Stimulated activated naive CD8-positive, alpha-beta T cell treated with anti-CD3 and anti-CD28 coated beads, Interleukin-15, Interleukin-2, amounts not matched to agents 100 ng/mL and 50 ng/mL, for 24 hours (primary cell): Measurements from ENCODE around the gene CWF19L2.
A peak's percentile ranks its signal among the peaks of the same experiment; 100 is the strongest.
"Not testable (repeated sequence)": the region's sequence is repeated elsewhere in the genome, so short reads cannot be mapped to it uniquely, and the experiment has no call there.

Source experiments
- H3K27ac Mint-ChIP-seq: one replicate; pipeline ENCODE4 v1.8.0; 2021; ENCODE audit warnings: mild to moderate bottlenecking, mixed read lengths
- H3K27me3 Mint-ChIP-seq: one replicate; pipeline ENCODE4 v1.8.0; 2021; ENCODE audit warnings: mixed read lengths
- H3K36me3 Mint-ChIP-seq: one replicate; pipeline ENCODE4 v1.8.0; 2021; ENCODE audit warnings: low read depth, mixed read lengths
- H3K4me1 Mint-ChIP-seq: one replicate; pipeline ENCODE4 v1.8.0; 2021; ENCODE audit warnings: low read depth, mixed read lengths
- H3K4me3 Mint-ChIP-seq: one replicate; pipeline ENCODE4 v1.8.0; 2021; ENCODE audit warnings: mild to moderate bottlenecking, mixed read lengths
- H3K9me3 Mint-ChIP-seq: one replicate; pipeline ENCODE4 v1.8.0; 2021; ENCODE audit warnings: mixed read lengths

The CWF19L2 gene

DNA sequence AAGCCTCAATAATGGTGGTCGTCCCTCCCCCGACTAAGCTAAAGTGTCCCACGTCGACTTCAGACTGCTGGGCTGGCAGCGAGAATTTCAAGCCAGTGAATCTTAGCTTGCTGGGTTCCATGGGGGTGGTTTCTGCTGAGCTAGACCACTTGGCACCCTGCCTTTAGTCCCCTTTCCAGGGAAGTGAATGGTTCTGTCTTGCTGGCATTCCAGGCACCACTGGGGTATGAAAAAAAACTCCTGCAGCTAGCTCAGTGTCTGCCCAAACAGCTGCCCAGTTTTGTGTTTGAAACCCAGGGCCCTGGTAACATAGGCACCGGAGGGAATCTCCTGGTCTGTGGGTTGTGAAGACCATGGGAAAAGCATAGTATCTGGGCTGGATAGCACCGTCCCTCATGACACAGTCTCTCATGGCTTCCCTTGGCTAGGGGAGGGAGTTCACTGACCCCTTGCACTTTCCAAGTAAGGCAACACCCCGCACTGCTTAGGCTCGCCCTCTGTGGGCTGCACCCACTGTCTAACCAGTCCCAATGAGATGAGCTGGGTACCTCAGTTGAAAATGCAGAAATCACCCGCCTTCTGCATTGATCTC, 8.7 kb upstream of the CWF19L2 start:
- peaks cover 54% of the 10 kb centered on the region for H3K27me3 Mint-ChIP-seq
- H3K27ac Mint-ChIP-seq, H3K4me1 Mint-ChIP-seq, H3K9me3 Mint-ChIP-seq, H3K4me3 Mint-ChIP-seq, H3K36me3 Mint-ChIP-seq: not testable (repeated sequence)

DNA sequence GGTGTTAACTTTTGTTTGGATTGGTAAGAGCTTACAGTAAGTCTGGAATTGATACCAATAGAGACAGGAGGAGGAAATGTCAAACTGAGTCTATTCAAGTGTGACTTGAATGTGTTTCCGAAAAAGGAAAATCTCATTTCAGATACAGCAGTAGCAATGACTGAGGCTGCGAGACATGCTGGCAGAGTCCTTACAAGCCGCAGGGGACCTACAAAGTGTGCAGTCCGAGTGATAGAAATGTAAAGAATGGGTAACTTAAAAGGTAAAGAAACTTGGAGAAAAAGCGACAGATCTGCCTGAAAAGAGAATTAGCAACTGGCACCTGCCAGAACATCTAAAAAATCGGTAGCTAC, 444 bp downstream of the CWF19L2 start:
- peak overlapping the region; percentile 76 for H3K27ac Mint-ChIP-seq
- H3K4me3 Mint-ChIP-seq = peak overlapping the region; percentile 86
- peaks cover 17% of the 10 kb centered on the region for H3K36me3 Mint-ChIP-seq
- H3K27me3 Mint-ChIP-seq = no peaks in the 10 kb centered on the region
- no peaks in the 10 kb centered on the region for H3K9me3 Mint-ChIP-seq
- peaks cover 31% of the 10 kb centered on the region for H3K4me1 Mint-ChIP-seq

DNA sequence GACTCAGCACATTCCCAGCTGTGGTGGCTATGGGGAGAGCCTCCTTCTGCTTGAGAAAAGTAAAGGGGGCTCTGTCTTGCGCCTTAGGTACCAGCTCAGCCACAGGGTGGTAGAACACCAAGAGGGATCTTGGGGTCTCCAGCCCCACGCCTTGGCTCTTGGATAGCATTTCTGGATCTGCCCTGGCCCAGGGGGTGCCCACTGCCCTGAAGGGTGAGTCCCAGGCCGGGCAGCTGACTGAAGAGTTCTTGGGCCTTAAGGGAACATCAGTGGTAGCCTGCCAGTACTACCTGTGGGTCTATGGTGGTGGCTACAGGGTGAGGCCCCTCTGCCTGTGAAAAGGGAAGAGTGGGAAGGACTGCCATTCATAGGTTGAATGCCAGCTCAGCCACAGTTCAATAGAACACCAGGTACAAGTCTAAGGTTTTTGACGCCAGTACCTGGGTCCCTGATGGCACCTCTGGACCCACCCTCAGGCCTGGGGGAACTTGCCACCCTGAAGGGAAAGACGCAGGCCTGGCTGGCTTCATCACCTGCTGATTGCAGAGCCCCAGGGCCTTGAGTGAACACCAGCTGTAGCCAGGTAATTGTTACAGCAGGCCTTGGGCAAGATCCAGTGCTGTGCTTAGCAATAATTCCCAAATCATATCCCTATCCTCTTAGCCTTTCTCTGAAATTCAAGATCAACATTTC, 3.9 kb downstream of the CWF19L2 start:
- no peak overlapping the region for H3K27ac Mint-ChIP-seq
- peaks cover 41% of the 10 kb centered on the region for H3K36me3 Mint-ChIP-seq
- H3K27me3 Mint-ChIP-seq = no peaks in the 10 kb centered on the region
- no peak overlapping the region for H3K4me3 Mint-ChIP-seq
- H3K9me3 Mint-ChIP-seq = no peaks in the 10 kb centered on the region
- peaks cover 43% of the 10 kb centered on the region for H3K4me1 Mint-ChIP-seq

- Mint-ChIP-seq H3K9me3 (no peaks in the 10 kb centered on the region), H3K27me3 (no peaks in the 10 kb centered on the region), H3K36me3 (peaks cover 69% of the 10 kb centered on the region), H3K4me3 (no peak overlapping the region), H3K4me1 (peaks cover 16% of the 10 kb centered on the region), H3K27ac (no peak overlapping the region)
Observed at GRCh38 chr11:107446822-107447431, 10.7 kb downstream of the CWF19L2 start.

- no peaks in the 10 kb centered on the region for H3K9me3 Mint-ChIP-seq
- H3K27ac Mint-ChIP-seq = no peak overlapping the region
- peaks cover 77% of the 10 kb centered on the region for H3K36me3 Mint-ChIP-seq
- no peak overlapping the region for H3K4me3 Mint-ChIP-seq
- peaks cover 4% of the 10 kb centered on the region for H3K4me1 Mint-ChIP-seq
- H3K27me3 Mint-ChIP-seq = no peaks in the 10 kb centered on the region
Observed at GRCh38 chr11:107442715-107443215, 14.9 kb downstream of the CWF19L2 start.

- Mint-ChIP-seq H3K27ac (no peak overlapping the region), H3K4me1 (no peaks in the 10 kb centered on the region), H3K36me3 (peaks cover 72% of the 10 kb centered on the region), H3K4me3 (no peak overlapping the region), H3K27me3 (no peaks in the 10 kb centered on the region), H3K9me3 (no peaks in the 10 kb centered on the region)
Observed at GRCh38 chr11:107439586-107440167, 17.9 kb downstream of the CWF19L2 start.

DNA sequence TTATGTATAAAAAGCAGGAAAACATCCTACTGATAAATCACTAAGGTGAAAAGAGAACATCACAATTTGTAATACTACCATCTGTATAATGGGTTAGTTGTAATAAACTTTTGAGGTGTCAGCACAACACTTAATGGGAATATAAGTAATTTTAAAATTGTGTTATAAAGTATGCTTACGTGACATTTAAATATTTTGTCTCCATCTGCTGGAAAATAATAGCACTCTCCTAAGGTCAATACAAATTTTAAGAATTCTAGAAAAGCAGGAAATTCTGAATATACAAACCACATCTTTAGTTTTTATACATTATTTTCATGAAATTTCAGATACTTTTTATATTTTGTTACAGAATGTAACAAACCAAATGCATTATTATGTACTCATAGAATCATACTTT, 19.5 kb downstream of the CWF19L2 start:
- Mint-ChIP-seq H3K27ac (no peak overlapping the region), H3K27me3 (no peaks in the 10 kb centered on the region), H3K4me3 (no peak overlapping the region), H3K9me3 (no peaks in the 10 kb centered on the region), H3K4me1 (no peaks in the 10 kb centered on the region), H3K36me3 (peaks cover 59% of the 10 kb centered on the region)

- H3K4me1 Mint-ChIP-seq = peaks cover 13% of the 10 kb centered on the region
- H3K27ac Mint-ChIP-seq = peak overlapping the region; percentile 61
- H3K9me3 Mint-ChIP-seq = no peaks in the 10 kb centered on the region
- no peak overlapping the region for H3K4me3 Mint-ChIP-seq
- peaks cover 55% of the 10 kb centered on the region for H3K36me3 Mint-ChIP-seq
- H3K27me3 Mint-ChIP-seq = no peaks in the 10 kb centered on the region
Observed at GRCh38 chr11:107430525-107430924, 27.1 kb downstream of the CWF19L2 start.

GRCh38 chr11:107427569-107428180, 29.9 kb downstream of the CWF19L2 start:
- Mint-ChIP-seq H3K36me3 (peaks cover 73% of the 10 kb centered on the region), H3K4me1 (peaks cover 13% of the 10 kb centered on the region), H3K9me3 (no peaks in the 10 kb centered on the region), H3K27ac (no peak overlapping the region), H3K27me3 (no peaks in the 10 kb centered on the region), H3K4me3 (no peak overlapping the region)

GRCh38 chr11:107413352-107413751, 44.3 kb downstream of the CWF19L2 start:
- Mint-ChIP-seq H3K27ac (no peak overlapping the region), H3K36me3 (peaks cover 58% of the 10 kb centered on the region), H3K27me3 (no peaks in the 10 kb centered on the region), H3K4me3 (no peak overlapping the region), H3K4me1 (no peaks in the 10 kb centered on the region), H3K9me3 (no peaks in the 10 kb centered on the region)

DNA sequence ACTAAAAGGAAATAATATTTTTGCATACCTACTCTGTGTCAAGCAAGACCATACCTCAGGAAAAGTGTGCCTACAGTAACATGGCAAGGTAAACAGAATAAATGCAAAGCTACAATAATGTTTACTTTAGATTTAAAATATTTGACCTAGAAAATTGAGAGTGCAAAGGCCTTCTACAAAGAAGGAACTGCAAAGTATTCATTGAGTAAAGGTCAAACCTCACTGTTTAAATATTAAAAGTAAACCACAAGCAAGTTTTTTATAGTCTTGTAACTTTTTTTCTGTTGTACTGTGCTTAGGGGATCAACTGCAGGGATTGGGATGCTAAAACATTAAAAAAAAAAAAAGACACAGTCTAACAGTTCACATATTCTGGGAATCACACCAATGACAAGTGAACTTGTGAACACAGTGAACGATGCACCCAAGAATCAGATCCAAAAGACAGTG, 48.8 kb downstream of the CWF19L2 start:
- H3K27ac Mint-ChIP-seq = no peak overlapping the region
- H3K4me1 Mint-ChIP-seq = no peaks in the 10 kb centered on the region
- peaks cover 9% of the 10 kb centered on the region for H3K9me3 Mint-ChIP-seq
- no peaks in the 10 kb centered on the region for H3K27me3 Mint-ChIP-seq
- no peak overlapping the region for H3K4me3 Mint-ChIP-seq
- H3K36me3 Mint-ChIP-seq = peaks cover 66% of the 10 kb centered on the region

DNA sequence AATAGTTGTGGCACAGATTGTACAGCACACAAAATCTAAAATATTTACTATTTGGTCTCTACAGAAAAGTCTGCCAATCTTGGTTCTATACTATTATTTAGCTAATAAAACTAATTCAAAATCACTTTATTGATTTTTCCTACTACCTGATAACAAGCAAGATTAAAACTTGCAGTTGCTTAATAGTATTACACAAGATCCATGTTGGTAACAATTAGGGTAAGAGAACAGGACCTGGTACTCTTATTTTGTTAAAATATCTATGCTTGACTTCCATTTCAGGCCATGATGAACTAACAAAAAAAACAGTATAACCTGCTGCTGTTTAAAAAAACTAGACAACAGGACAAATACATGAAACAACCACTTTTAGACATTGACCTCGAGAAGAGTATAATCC, 52.4 kb downstream of the CWF19L2 start:
- no peak overlapping the region for H3K27ac Mint-ChIP-seq
- peaks cover 73% of the 10 kb centered on the region for H3K36me3 Mint-ChIP-seq
- H3K4me1 Mint-ChIP-seq = no peaks in the 10 kb centered on the region
- H3K9me3 Mint-ChIP-seq = peaks cover 27% of the 10 kb centered on the region
- no peak overlapping the region for H3K4me3 Mint-ChIP-seq
- H3K27me3 Mint-ChIP-seq = no peaks in the 10 kb centered on the region

DNA sequence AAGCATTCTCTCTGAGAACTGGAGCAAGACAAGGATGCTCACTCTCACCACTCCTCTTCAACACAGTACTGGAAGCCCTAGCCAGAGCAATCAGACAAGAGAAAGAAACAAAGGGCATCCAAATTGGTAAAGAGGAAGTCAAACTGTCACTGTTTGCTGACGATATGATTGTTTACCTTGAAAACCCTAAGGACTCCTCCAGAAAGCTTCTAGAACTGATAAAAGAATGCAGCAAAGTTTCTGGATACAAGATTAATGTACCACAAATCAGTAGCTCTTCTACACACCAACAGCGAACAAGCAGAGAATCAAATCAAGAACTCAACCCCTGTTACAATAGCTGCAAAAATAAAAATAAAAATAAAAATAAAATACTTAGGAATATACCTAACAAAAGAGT, 56.5 kb downstream of the CWF19L2 start:
- peaks cover 40% of the 10 kb centered on the region for H3K9me3 Mint-ChIP-seq

DNA sequence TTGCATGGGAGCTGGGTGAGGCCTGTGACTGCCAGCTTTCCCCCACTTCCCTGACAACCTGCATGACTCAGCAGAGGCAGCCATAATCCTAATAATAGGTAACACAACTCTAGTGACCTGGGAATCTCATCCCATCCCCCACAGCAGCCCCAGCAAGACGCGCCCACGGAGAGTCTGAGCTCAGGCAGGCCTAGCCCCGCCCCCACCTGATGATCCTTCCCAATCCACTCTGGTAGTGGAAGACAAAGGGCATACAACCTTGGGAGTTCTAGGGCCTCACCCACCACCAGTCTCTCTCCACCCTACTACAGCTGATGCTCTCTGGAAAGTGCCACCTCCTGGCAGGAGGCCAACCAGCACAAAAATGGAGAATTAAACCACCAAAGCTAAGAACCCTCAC, 60.3 kb downstream of the CWF19L2 start:
- Mint-ChIP-seq H3K4me1 (no peaks in the 10 kb centered on the region), H3K27me3 (no peaks in the 10 kb centered on the region), H3K4me3 (no peak overlapping the region), H3K36me3 (peaks cover 77% of the 10 kb centered on the region), H3K9me3 (peaks cover 21% of the 10 kb centered on the region), H3K27ac (no peak overlapping the region)

More for the DNA sequence above, 56.5 kb downstream of the CWF19L2 start:
- peaks cover 90% of the 10 kb centered on the region for H3K36me3 Mint-ChIP-seq
- not testable (repeated sequence) for H3K4me3 Mint-ChIP-seq, H3K4me1 Mint-ChIP-seq, H3K27ac Mint-ChIP-seq, H3K27me3 Mint-ChIP-seq

DNA sequence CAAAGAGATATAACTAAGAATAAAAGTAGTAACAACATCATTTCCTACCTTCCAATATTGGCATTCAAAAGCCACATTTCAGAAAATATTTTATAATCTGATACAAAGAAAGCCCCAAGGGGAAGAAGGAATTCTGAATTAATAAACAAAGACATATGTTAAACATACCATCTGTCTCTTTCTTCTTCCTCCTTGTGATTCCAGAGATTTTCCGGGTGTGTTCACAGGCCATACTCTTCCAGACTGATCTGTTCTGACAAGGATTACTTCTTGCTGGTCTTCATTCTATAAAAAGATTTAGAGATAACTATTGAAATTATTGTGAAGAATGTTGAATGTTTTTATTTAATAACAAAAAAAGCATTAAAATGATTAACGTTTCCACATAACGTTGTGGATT, 65.0 kb downstream of the CWF19L2 start:
- Mint-ChIP-seq H3K36me3 (peaks cover 67% of the 10 kb centered on the region), H3K27ac (no peak overlapping the region), H3K4me1 (no peaks in the 10 kb centered on the region)

More for the DNA sequence above, 65.0 kb downstream of the CWF19L2 start:
- Mint-ChIP-seq H3K4me3 (no peak overlapping the region), H3K9me3 (no peaks in the 10 kb centered on the region), H3K27me3 (no peaks in the 10 kb centered on the region)
